HCT116 (cell line): ENCODE measurements around the gene DLST. TPM values are rescaled to one million over a fixed set of nuclear protein-coding genes. Genes with fewer than 3 reads are reported as not detected.

Experiments used
- ATAC-seq: fragments of 200-7000 bp; cut with Tn5 transposase; 2 replicates; pipeline ENCODE4 v1.9.1; 2020; ENCODE audit warnings: mild to moderate bottlenecking, moderate library complexity
- BruUV-seq: library from RNA; stranded (reverse); fragments of 400-500 nt; replicated peaks from 2 replicates; lab custom pipeline; 2021; lab: Mats Ljungman, UMichigan
- CTCF ChIA-PET: fragments of 300-600 bp; sonication (Branson Sonifier 250); formaldehyde crosslinking; loops from one replicate; lab custom pipeline; 2021; ENCODE audit warnings: antibody characterized with exemption; lab: Charles Lee
- POLR2A ChIA-PET: fragments of 300-600, 350-600 bp; sonication (Branson Sonifier 250); formaldehyde crosslinking; loops from one replicate; lab custom pipeline; 2021; ENCODE audit warnings: antibody characterized with exemption; lab: Charles Lee
- RAD21 ChIA-PET, 2 experiments: fragments of 300-600 bp; sonication (Branson Sonifier 250); formaldehyde crosslinking; loops; one replicate each; lab custom pipeline; 2023; ENCODE audit warnings: low total read pairs in 2 of 2; ENCODE audit not compliant: uncharacterized antibody in 2 of 2, unreplicated experiment in 2 of 2, low non-redundant PET in 1 of 2; lab: Charles Lee
- DNase-seq: peaks from one replicate; pipeline ENCODE4 v3.0.0-alpha.2; 2010; ENCODE audit warnings: low read depth, low spot score
- H2AFZ ChIP-seq: fragments of 200-600 bp; shearing (Covaris generic), sonication (generic); 2 replicates; pipeline ENCODE4 v1.6.1; 2017; ENCODE audit warnings: low read depth, mixed run types, mixed read lengths, antibody characterized with exemption, low read length; ENCODE audit not compliant: poor library complexity, severe bottlenecking
- H3K27ac ChIP-seq: 2 replicates; pipeline ENCODE4 v1.5.1; 2012; ENCODE audit warnings: low read depth, low read length
- H3K27me3 ChIP-seq: fragments of 200-600 bp; sonication (generic); 2 replicates; pipeline ENCODE4 v1.6.1; 2016; ENCODE audit warnings: mixed run types, low read length, mixed read lengths; ENCODE audit not compliant: insufficient read depth
- H3K36me3 ChIP-seq, 2 experiments: fragments of 200-500 bp in 1 of 2; fragments of 200-600 bp in 1 of 2; sonication (Bioruptor generic) in 1 of 2; sonication (generic) in 1 of 2; 2 replicates each; pipeline versions ENCODE4 v1.5.1 to v1.6.1; 2014 to 2016; ENCODE audit warnings: low read length in 2 of 2, inconsistent platforms in 1 of 2, mixed read lengths in 1 of 2, mixed run types in 1 of 2; ENCODE audit not compliant: insufficient read depth in 2 of 2, control insufficient read depth in 1 of 2
- H3K4me1 ChIP-seq, 2 experiments: fragments of 200-600 bp in 1 of 2; sonication (generic) in 1 of 2; 2 replicates each; pipeline versions ENCODE4 v1.5.1 to v1.6.1; 2012 to 2017; ENCODE audit warnings: low read length in 2 of 2, inconsistent platforms in 1 of 2, mild to moderate bottlenecking in 1 of 2, mixed read lengths in 1 of 2, mixed run types in 1 of 2, moderate library complexity in 1 of 2; ENCODE audit not compliant: insufficient read depth in 2 of 2, control insufficient read depth in 1 of 2
- H3K4me2 ChIP-seq: fragments of 200-600 bp; sonication (generic); 2 replicates; pipeline ENCODE4 v1.6.1; 2017; ENCODE audit warnings: mixed run types, low read length, mixed read lengths
- H3K4me3 ChIP-seq, 2 experiments: fragments of 200-600 bp in 1 of 2; sonication (generic) in 1 of 2; replicated peaks in 1 of 2; 2 replicates each; pipeline ENCODE4 v1.5.1; 2011 to 2016; ENCODE audit warnings: low read length in 2 of 2, control low read depth in 1 of 2, low read depth in 1 of 2, mild to moderate bottlenecking in 1 of 2, mixed read lengths in 1 of 2, mixed run types in 1 of 2
- H3K79me2 ChIP-seq: fragments of 200-600 bp; sonication (generic); 2 replicates; pipeline ENCODE4 v1.6.1; 2017; ENCODE audit warnings: mild to moderate bottlenecking, mixed run types, low read length, moderate library complexity, mixed read lengths; ENCODE audit not compliant: insufficient read depth
- H3K9ac ChIP-seq: fragments of 200-600 bp; sonication (generic); 2 replicates; pipeline ENCODE4 v1.6.1; 2016; ENCODE audit warnings: low read length, mixed read lengths
- H3K9me2 ChIP-seq: fragments of 200-600 bp; sonication (generic), shearing (Covaris generic); 2 replicates; pipeline ENCODE4 v1.6.1; 2017; ENCODE audit warnings: mixed run types, mild to moderate bottlenecking, moderate library complexity; ENCODE audit not compliant: insufficient read depth
- H3K9me3 ChIP-seq, 2 experiments: fragments of 200-500 bp in 1 of 2; fragments of 200-600 bp in 1 of 2; sonication (Bioruptor generic) in 1 of 2; sonication (generic) in 1 of 2; 2 replicates each; pipeline ENCODE4 v1.6.1; 2014 to 2017; ENCODE audit warnings: low read length in 2 of 2, mixed read lengths in 2 of 2, inconsistent platforms in 1 of 2, low read depth in 1 of 2, mild to moderate bottlenecking in 1 of 2, mixed run types in 1 of 2, moderate library complexity in 1 of 2; ENCODE audit not compliant: control insufficient read depth in 1 of 2, insufficient read depth in 1 of 2
- H4K20me1 ChIP-seq: fragments of 200-600 bp; sonication (generic), shearing (Covaris generic); 2 replicates; pipeline ENCODE4 v1.6.1; 2017; ENCODE audit warnings: mixed run types, mild to moderate bottlenecking, moderate library complexity; ENCODE audit not compliant: insufficient read depth
- EGR1 ChIP-seq: IDR thresholded peaks from 2 replicates; pipeline ENCODE4 v1.6.1; 2012; ENCODE audit warnings: low read depth
- ELF1 ChIP-seq: IDR thresholded peaks from 2 replicates; pipeline ENCODE4 v1.6.1; 2012; ENCODE audit warnings: low read depth, borderline replicate concordance
- POLR2A ChIP-seq: IDR thresholded peaks from 2 replicates; pipeline ENCODE4 v1.7.0; 2011; ENCODE audit warnings: borderline replicate concordance; ENCODE audit not compliant: insufficient read depth, insufficient read length; ENCODE audit errors: extremely low read depth
- RAD21 ChIP-seq: IDR thresholded peaks from 2 replicates; pipeline ENCODE4 v1.6.1; 2012; ENCODE audit warnings: low read depth, mild to moderate bottlenecking
- SRF ChIP-seq: IDR thresholded peaks from 2 replicates; pipeline ENCODE4 v1.6.1; 2012; ENCODE audit warnings: low read depth
- TCF7L2 ChIP-seq: IDR thresholded peaks from 2 replicates; pipeline ENCODE4 v1.7.0; 2011; ENCODE audit warnings: borderline replicate concordance, inconsistent platforms; ENCODE audit not compliant: insufficient read depth, insufficient read length; ENCODE audit errors: extremely low read depth
- intact Hi-C: fragments of 100-400 bp; cut with micrococcal nuclease; formaldehyde crosslinking; loops from 2 replicates; pipeline ENCODE4 v1.10.0; 2022
- total RNA-seq: library from RNA; stranded (reverse); gene quantifications from one replicate; pipeline ENCODE4 v1.2.1, GENCODE V29; 2021; ENCODE audit not compliant: unreplicated experiment
- TF ChIP-seq, protein P1 (sequence below): IDR thresholded peaks from 2 replicates; pipeline ENCODE4 v1.6.1; 2011; ENCODE audit warnings: mild to moderate bottlenecking, low read length, moderate library complexity; ENCODE audit not compliant: insufficient replicate concordance; ENCODE audit errors: extremely low read depth
- TF ChIP-seq, protein P2 (sequence below), 3 experiments: fragments of 200-600 bp in 1 of 3; sonication (generic) in 1 of 3; IDR thresholded peaks in 2 of 3; conservative IDR thresholded peaks in 1 of 3; 2 replicates each; pipeline ENCODE4 v1.5.1; 2012 to 2017; ENCODE audit warnings: low read depth in 2 of 3, low read length in 2 of 3, antibody characterized with exemption in 1 of 3, borderline replicate concordance in 1 of 3, control low read depth in 1 of 3, mild to moderate bottlenecking in 1 of 3, mixed read lengths in 1 of 3, mixed run types in 1 of 3, moderate library complexity in 1 of 3; ENCODE audit not compliant: insufficient read depth in 1 of 3

DLST gene
- total RNA-seq, 1 experiment from 2014 or later = 101 TPM

- H3K4me1 ChIP-seq = peaks cover 0 to 4% of the 10 kb centered on the region in 2 experiments; a peak in 1 of 4 replicates
- no TSS peak for BruUV-seq
- no peaks in the 10 kb centered on the region for H3K9me2 ChIP-seq
- POLR2A ChIA-PET = interaction anchor here (0.9 kb wide), 1 partner anchor 16 kb away, joined by 3 read pairs; no protein-coding TSS in a partner anchor
- no peaks in the 10 kb centered on the region for H3K9me3 ChIP-seq
- H4K20me1 ChIP-seq = no peaks in the 10 kb centered on the region
- DNase-seq (no peak), ATAC-seq (no peak)
- CTCF ChIA-PET = no interaction called here
- TF ChIP-seq ELF1 = no peak
- TF ChIP-seq RAD21 = no peak
- TF ChIP-seq EGR1 = no peak
- no peak for TF ChIP-seq POLR2A
- TF ChIP-seq TCF7L2 = no peak
- TF ChIP-seq SRF = no peak
- RAD21 ChIA-PET = no interaction called here
- no peaks in the 10 kb centered on the region for H3K79me2 ChIP-seq
- intact Hi-C loops = no loop called here
- no peak overlapping the region for H3K4me2 ChIP-seq
- no peak overlapping the region for H2AFZ ChIP-seq
- no peaks in the 10 kb centered on the region for H3K36me3 ChIP-seq
- no peak overlapping the region for H3K9ac ChIP-seq
- no peaks in the 10 kb centered on the region for H3K27me3 ChIP-seq
- no peak overlapping the region for H3K27ac ChIP-seq
- no peak overlapping the region for H3K4me3 ChIP-seq
Measured at GRCh38 chr14:74855945-74856344, 25.8 kb upstream of the DLST start.

GRCh38 chr14:74856366-74856765, 25.4 kb upstream of the DLST start:
- Histone ChIP-seq H3K4me3 (no peak overlapping the region), H3K9me3 (no peaks in the 10 kb centered on the region), H3K9ac (no peak overlapping the region), H3K79me2 (no peaks in the 10 kb centered on the region), H2AFZ (no peak overlapping the region), H3K27ac (no peak overlapping the region)
- no peak for DNase-seq
- RAD21 ChIA-PET = no interaction called here
- intact Hi-C loops = no loop called here
- TF ChIP-seq, protein P1, sequence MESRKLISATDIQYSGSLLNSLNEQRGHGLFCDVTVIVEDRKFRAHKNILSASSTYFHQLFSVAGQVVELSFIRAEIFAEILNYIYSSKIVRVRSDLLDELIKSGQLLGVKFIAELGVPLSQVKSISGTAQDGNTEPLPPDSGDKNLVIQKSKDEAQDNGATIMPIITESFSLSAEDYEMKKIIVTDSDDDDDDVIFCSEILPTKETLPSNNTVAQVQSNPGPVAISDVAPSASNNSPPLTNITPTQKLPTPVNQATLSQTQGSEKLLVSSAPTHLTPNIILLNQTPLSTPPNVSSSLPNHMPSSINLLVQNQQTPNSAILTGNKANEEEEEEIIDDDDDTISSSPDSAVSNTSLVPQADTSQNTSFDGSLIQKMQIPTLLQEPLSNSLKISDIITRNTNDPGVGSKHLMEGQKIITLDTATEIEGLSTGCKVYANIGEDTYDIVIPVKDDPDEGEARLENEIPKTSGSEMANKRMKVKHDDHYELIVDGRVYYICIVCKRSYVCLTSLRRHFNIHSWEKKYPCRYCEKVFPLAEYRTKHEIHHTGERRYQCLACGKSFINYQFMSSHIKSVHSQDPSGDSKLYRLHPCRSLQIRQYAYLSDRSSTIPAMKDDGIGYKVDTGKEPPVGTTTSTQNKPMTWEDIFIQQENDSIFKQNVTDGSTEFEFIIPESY = no peak
- TF ChIP-seq, protein P2, sequence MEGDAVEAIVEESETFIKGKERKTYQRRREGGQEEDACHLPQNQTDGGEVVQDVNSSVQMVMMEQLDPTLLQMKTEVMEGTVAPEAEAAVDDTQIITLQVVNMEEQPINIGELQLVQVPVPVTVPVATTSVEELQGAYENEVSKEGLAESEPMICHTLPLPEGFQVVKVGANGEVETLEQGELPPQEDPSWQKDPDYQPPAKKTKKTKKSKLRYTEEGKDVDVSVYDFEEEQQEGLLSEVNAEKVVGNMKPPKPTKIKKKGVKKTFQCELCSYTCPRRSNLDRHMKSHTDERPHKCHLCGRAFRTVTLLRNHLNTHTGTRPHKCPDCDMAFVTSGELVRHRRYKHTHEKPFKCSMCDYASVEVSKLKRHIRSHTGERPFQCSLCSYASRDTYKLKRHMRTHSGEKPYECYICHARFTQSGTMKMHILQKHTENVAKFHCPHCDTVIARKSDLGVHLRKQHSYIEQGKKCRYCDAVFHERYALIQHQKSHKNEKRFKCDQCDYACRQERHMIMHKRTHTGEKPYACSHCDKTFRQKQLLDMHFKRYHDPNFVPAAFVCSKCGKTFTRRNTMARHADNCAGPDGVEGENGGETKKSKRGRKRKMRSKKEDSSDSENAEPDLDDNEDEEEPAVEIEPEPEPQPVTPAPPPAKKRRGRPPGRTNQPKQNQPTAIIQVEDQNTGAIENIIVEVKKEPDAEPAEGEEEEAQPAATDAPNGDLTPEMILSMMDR (IDR thresholded peaks at IDR 0.05 in 2 of 3, conservative IDR thresholded peaks at IDR 0.05 in 1 of 3; ENCODE audit: borderline replicate concordance in 1 of 3, insufficient read depth in 1 of 3, low read depth in 2 of 3, low read length in 2 of 3) = no peak
- no peak for TF ChIP-seq SRF
- TF ChIP-seq ELF1 = no peak
- TF ChIP-seq, all 23 proteins: peak for 0
- H4K20me1 ChIP-seq = no peaks in the 10 kb centered on the region
- H3K4me1 ChIP-seq = peaks cover 0 to 4% of the 10 kb centered on the region in 2 experiments; a peak in 1 of 4 replicates
- ATAC-seq = no peak
- BruUV-seq = no TSS peak
- no peaks in the 10 kb centered on the region for H3K9me2 ChIP-seq
- H3K27me3 ChIP-seq = no peaks in the 10 kb centered on the region
- H3K4me2 ChIP-seq = no peak overlapping the region
- ChIA-PET POLR2A (no interaction called here), CTCF (no interaction called here)
- H3K36me3 ChIP-seq = no peaks in the 10 kb centered on the region
